HG03025 (cell line): ENCODE data around the gene CFHR4.
"Not testable (repeated sequence)": the region's sequence is repeated elsewhere in the genome, so short reads cannot be mapped to it uniquely, and the experiment has no call there.

Experiments
- ATAC-seq: cut with Tn5 transposase; IDR thresholded peaks from one replicate; pipeline ENCODE4 v1.9.1; 2021; ENCODE audit warnings: mild to moderate bottlenecking, moderate library complexity; ENCODE audit not compliant: unreplicated experiment, low FRiP score

The CFHR4 gene

DNA sequence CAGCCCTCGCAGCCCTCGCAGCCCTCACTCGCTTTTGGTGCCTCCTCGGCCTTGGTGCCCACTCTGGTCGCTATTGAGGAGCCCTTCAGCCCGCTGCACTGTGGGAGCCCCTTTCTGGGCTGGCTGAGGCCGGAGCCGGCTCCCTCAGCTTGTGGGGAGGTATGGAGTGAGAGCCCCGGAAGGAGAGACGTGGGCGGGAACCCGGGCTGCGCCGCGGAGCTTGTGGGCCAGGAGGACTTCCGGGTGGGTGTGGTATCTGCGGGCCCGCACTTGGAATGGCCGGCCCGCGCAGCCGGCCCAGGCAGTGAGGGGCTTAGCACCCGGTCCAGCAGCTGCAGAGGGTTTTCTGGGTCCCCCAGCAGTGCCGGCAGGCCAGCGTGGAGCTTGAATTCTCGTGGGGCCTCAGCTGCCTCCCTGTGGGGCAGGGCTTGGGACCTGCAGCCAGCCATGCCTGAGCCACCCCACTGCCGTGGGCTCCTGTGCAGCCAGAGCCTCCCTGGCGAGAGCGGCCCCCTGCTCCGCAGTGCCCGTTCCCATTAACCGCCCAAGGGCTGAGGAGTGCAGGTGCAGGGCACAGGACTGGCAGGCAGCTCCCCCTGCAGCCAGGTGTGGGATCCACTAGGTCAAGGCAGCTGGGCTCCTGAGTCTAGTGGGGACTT, 45.8 kb downstream of the CFHR4 start:
- ATAC-seq = no peak

DNA sequence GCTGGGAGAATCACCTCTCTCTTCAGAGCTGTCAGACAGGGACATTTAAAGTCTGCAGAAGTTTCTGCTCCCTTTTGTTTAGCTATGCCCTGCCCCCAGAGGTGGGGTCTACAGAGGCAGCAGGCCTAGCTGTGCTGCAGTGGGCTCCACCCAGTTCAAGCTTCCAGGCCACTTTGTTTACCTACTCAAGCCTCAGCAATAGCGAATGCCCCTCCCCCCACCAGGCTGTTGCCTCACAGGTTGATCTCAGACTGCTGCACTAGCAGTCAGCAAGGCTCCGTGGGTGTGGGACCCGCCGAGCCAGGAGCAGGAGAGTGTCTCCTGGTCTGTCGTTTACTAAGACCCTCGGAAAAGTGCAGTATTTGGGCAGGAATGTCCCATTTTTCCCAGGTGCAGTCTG, 53.6 kb downstream of the CFHR4 start:
- not testable (repeated sequence) for ATAC-seq

DNA sequence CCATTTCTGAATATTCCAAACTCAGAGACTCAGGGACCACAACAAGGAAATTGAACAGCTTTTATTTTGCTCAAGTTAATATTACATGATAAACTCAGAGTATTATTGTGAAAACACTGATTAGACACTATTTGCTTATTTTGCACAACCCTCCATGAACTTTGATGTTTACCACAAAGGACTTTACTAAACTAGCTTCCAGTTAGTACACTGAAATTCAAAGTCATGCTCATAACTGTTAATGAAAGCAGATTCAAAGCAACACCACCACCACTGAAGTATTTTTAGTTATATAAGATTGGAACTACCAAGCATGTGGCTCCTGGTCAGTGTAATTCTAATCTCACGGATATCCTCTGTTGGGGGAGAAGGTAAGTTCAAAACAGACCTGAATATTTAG, 55.7 kb downstream of the CFHR4 start, which contains the start of gene CFHR2:
TSS of gene CFHR2 (plus strand) at position 171 of the 400 bp plus-strand sequence. CDS start at position 314, 143 bp downstream.
- ATAC-seq = not testable (repeated sequence)

DNA sequence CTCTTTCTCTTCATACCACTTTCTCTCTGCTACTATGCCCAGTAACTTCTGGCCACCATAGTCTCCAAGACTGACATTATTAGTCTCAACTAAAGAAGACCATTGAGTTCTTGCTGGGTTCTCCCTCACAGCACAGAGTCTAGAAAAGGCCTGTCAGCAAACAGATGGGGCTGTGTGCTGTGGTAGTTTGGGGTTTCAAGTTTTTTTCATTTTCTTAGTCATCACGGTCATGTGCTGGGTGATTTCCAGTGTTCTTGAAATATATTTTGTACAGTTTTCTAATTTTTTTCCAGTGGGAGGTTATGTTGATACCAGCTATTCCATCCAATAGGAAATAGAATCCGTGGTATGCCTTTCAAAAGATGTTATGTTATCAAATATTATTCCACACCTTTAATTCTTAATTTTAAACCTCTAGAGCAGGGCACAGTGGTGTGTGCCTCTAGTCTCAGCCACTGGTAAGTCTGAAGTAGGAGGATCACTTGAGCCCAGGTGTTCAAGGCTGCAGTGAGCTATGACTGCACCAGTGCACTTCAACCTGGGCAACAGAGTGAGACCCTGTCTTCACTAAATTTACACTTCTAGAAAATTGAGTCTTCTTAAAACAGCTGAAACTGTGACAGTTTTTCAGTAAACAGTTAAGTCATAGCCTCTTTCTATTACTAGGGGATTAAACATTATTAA, 64.0 kb downstream of the CFHR4 start:
- ATAC-seq = peak; percentile 94

DNA sequence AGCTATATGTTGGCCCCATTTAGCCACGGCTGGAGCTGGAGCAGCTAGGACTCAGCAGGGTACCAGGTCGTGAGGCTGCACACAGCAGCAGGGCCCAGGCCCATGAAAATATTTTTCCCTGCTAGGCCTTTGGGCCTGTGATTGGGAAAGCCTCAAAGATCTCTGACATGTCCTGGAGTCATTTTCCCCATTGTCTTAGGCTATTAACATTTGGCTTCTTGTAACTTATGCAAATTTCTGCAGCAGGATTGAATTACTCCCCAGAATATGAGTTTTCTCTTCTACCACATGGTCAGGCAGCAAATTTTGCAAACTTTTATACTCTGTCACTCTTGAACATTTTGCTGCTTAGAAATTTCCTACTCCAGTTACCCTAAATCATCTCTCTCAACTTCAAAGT, 66.9 kb downstream of the CFHR4 start:
- no peak for ATAC-seq

DNA sequence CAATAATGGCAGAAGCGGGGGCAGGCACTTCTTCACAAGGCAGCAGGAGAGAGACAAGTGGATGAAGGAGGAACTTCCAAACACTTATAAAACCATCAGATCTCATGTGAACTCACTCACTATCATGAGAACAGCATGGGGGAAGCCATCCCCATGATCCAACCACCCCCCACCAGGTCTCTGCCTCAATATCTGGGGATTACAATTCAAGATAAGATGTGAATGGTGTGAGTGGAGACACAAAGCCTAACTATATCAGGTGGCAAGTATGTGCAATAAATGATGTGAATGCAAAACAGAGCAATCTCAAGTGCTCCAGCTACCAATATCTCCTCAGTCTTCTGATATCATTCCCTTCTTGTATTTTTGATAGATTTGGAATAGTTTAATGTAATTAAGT, 68.1 kb downstream of the CFHR4 start:
- no peak for ATAC-seq

DNA sequence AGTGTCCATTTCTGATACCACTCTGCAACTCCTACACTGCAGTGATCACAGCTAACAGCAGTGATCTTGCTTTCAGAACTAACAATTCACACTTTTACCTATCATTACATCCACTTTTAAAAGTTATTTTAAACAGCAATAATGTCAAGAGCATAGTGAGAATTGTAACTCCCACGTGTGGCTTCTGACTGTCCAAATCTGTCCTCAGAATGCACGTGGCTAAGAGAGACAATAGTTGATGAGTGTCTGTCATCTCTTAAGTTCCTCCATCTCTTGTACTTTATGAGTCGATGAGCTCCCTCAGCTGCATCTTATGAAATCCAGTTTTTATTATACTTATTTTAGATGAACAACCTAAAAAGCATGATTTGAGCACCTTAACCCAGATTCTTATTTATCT, 73.0 kb downstream of the CFHR4 start:
- ATAC-seq = peak; percentile 97
